Hypothalamus (tissue), 51 donors: ENCODE results near the gene SLAMF7.
A peak's percentile ranks its signal among the peaks of the same experiment; 100 is the strongest.

Source experiments
- DNase-seq, 51 donors: peaks; one replicate each; lab custom pipeline; 2025; lab: John Stamatoyannopoulos, UW

SLAMF7 gene

GRCh38 chr1:160744852-160745520, 5.9 kb downstream of the SLAMF7 start:
- no peak for DNase-seq

GRCh38 chr1:160745551-160745950, 6.5 kb downstream of the SLAMF7 start:
- no peak for DNase-seq

- no peak for DNase-seq
Measured at GRCh38 chr1:160746836-160747500, 7.9 kb downstream of the SLAMF7 start.

GRCh38 chr1:160747717-160748116, 8.7 kb downstream of the SLAMF7 start:
- DNase-seq = no peak

GRCh38 chr1:160748181-160748877, 9.3 kb downstream of the SLAMF7 start:
- no peak for DNase-seq

- no peak for DNase-seq
Measured at GRCh38 chr1:160748878-160749269, 9.8 kb downstream of the SLAMF7 start.

- DNase-seq = no peak
Measured at GRCh38 chr1:160750608-160751007, 11.6 kb downstream of the SLAMF7 start.

- no peak for DNase-seq
Measured at GRCh38 chr1:160752406-160752805, 13.4 kb downstream of the SLAMF7 start.

GRCh38 chr1:160752924-160753323, 13.9 kb downstream of the SLAMF7 start:
- no peak for DNase-seq

GRCh38 chr1:160753594-160753993, 14.5 kb downstream of the SLAMF7 start:
- no peak for DNase-seq

- DNase-seq = no peak
Measured at GRCh38 chr1:160755461-160755860, 16.4 kb downstream of the SLAMF7 start.

GRCh38 chr1:160755911-160756848, 17.1 kb downstream of the SLAMF7 start:
- DNase-seq = no peak

- no peak for DNase-seq
Measured at GRCh38 chr1:160756849-160757201, 17.8 kb downstream of the SLAMF7 start.

GRCh38 chr1:160758521-160758920, 19.5 kb downstream of the SLAMF7 start:
- DNase-seq = no peak

GRCh38 chr1:160759740-160760139, 20.7 kb downstream of the SLAMF7 start:
- DNase-seq = no peak

GRCh38 chr1:160761046-160761445, 22.0 kb downstream of the SLAMF7 start:
- DNase-seq = no peak

- no peak for DNase-seq
Measured at GRCh38 chr1:160761886-160762285, 22.8 kb downstream of the SLAMF7 start.

- DNase-seq = no peak
Measured at GRCh38 chr1:160763993-160764392, 24.9 kb downstream of the SLAMF7 start.

GRCh38 chr1:160767395-160768294, 28.6 kb downstream of the SLAMF7 start:
- no peak for DNase-seq

- peak in 6 of 51 donors; percentile 1 to 12 (median 2) for DNase-seq
Measured at GRCh38 chr1:160768295-160768657, 29.2 kb downstream of the SLAMF7 start.
